DND-41 (cell line): ENCODE results near the gene LIMS1.

Experiments
- ATAC-seq: fragments of 200-7000 bp; cut with Tn5 transposase; 3 replicates; pipeline ENCODE4 v1.9.1; 2021; ENCODE audit warnings: low read depth; ENCODE audit not compliant: insufficient read depth
- DNase-seq: peaks from one replicate; pipeline ENCODE4 v3.0.0-alpha.2; 2020
- H2AFZ ChIP-seq: 2 replicates; pipeline ENCODE4 v1.6.0; 2012; ENCODE audit warnings: low read depth, low read length
- H3K27ac ChIP-seq: 2 replicates; pipeline ENCODE4 v1.5.1; 2012; ENCODE audit warnings: low read length, inconsistent platforms
- H3K27me3 ChIP-seq: fragments of 200-600 bp; sonication (generic); 2 replicates; pipeline ENCODE4 v1.6.0; 2012; ENCODE audit warnings: low read length, mild to moderate bottlenecking, inconsistent platforms; ENCODE audit not compliant: insufficient read depth, poor library complexity
- H3K36me3 ChIP-seq: 2 replicates; pipeline ENCODE4 v1.5.1; 2012; ENCODE audit warnings: low read length, inconsistent platforms; ENCODE audit not compliant: insufficient read depth
- H3K4me1 ChIP-seq: 2 replicates; pipeline ENCODE4 v1.5.1; 2012; ENCODE audit warnings: mild to moderate bottlenecking, low read length; ENCODE audit not compliant: insufficient read depth
- H3K4me2 ChIP-seq: 2 replicates; pipeline ENCODE4 v1.6.0; 2012; ENCODE audit warnings: mild to moderate bottlenecking, moderate library complexity, low read length, inconsistent platforms; ENCODE audit not compliant: insufficient read depth
- H3K4me3 ChIP-seq, 2 experiments: fragments of 200-600 bp in 1 of 2; shearing (Covaris generic) in 1 of 2; 2 replicates each; pipeline ENCODE4 v1.5.1; 2012 to 2016; ENCODE audit warnings: inconsistent platforms in 2 of 2, low read length in 2 of 2, mild to moderate bottlenecking in 2 of 2, low read depth in 1 of 2, moderate library complexity in 1 of 2
- H3K79me2 ChIP-seq: 2 replicates; pipeline ENCODE4 v1.6.0; 2012; ENCODE audit warnings: low read length, inconsistent platforms; ENCODE audit not compliant: insufficient read depth
- H3K9ac ChIP-seq: 2 replicates; pipeline ENCODE4 v1.6.0; 2012; ENCODE audit warnings: low read depth, mild to moderate bottlenecking, inconsistent platforms, low read length, moderate library complexity
- H3K9me3 ChIP-seq: 2 replicates; pipeline ENCODE4 v1.5.1; 2012; ENCODE audit warnings: low read length, moderate library complexity, mild to moderate bottlenecking, inconsistent platforms; ENCODE audit not compliant: insufficient read depth, severe bottlenecking
- H4K20me1 ChIP-seq: 2 replicates; pipeline ENCODE4 v1.6.0; 2012; ENCODE audit warnings: low read length; ENCODE audit not compliant: insufficient read depth
- CTCF ChIP-seq: IDR thresholded peaks from 2 replicates; pipeline ENCODE4 v1.5.1; 2012; ENCODE audit warnings: borderline replicate concordance, low read length, moderate library complexity, mild to moderate bottlenecking; ENCODE audit not compliant: poor library complexity, severe bottlenecking; ENCODE audit errors: extremely low read depth
- EZH2 ChIP-seq: IDR thresholded peaks from 3 replicates; pipeline ENCODE4 v1.6.1; 2012; ENCODE audit warnings: borderline replicate concordance, low read depth, mild to moderate bottlenecking, moderate library complexity, low read length, inconsistent platforms; ENCODE audit not compliant: severe bottlenecking

Gene LIMS1

GRCh38 chr2:108587621-108588020, 53.4 kb downstream of the LIMS1 start:
- H3K4me3 ChIP-seq: no peak overlapping the region
- peaks cover 13% of the 10 kb centered on the region; the same call in 1 of the 2 replicates for H3K79me2 ChIP-seq
- no peak overlapping the region for H3K4me2 ChIP-seq
- DNase-seq (no peak), ATAC-seq (no peak)
- H3K9ac ChIP-seq: no peak overlapping the region
- H3K27ac ChIP-seq: no peak overlapping the region
- H2AFZ ChIP-seq: no peak overlapping the region
- H3K4me1 ChIP-seq: no peaks in the 10 kb centered on the region
- peaks cover 44% of the 10 kb centered on the region; the same call in 1 of the 2 replicates for H4K20me1 ChIP-seq
- H3K27me3 ChIP-seq: no peaks in the 10 kb centered on the region
- TF ChIP-seq EZH2 (no peak), CTCF (no peak)
- H3K9me3 ChIP-seq: no peaks in the 10 kb centered on the region
- no peaks in the 10 kb centered on the region for H3K36me3 ChIP-seq

DNA sequence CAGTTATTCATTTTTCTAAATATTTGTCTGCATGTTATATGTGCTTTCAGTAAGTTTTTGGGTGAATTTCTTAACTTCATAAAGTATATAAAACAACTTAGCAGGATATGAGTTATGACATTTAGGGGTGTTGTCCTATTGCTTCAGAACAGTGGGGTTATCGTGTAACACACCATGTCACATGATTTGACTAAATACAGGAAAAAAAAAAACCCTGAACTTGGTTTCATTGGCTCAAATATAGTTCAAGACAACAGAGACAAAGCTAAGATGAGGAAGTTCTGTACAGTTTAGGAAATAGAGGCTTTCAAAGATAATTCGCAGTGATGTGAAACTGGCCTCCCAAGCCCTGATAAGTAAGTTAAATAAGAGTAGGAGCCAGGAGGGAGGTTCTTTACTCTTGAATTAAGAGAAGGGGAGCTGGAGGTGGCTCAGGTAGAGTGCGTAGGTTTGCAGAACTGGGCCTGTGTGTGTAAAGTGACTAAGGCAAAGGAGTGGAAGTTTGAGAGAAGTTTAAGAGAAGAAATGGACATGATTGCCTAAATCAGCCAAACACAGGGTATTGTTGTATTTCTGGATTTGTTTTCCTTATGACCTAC, 53.9 kb downstream of the LIMS1 start:
- TF ChIP-seq EZH2: no peak
- TF ChIP-seq CTCF: no peak
- no peak overlapping the region for H2AFZ ChIP-seq
- no peak overlapping the region for H3K27ac ChIP-seq
- no peak overlapping the region for H3K9ac ChIP-seq
- no peaks in the 10 kb centered on the region for H3K27me3 ChIP-seq
- no peaks in the 10 kb centered on the region for H3K36me3 ChIP-seq
- ATAC-seq (no peak), DNase-seq (no peak)
- no peak overlapping the region for H3K4me2 ChIP-seq
- H3K79me2 ChIP-seq: peaks cover 13% of the 10 kb centered on the region; the same call in 1 of the 2 replicates
- no peaks in the 10 kb centered on the region for H3K4me1 ChIP-seq
- no peaks in the 10 kb centered on the region for H3K9me3 ChIP-seq
- H4K20me1 ChIP-seq: peaks cover 49% of the 10 kb centered on the region; the same call in 1 of the 2 replicates
- no peak overlapping the region for H3K4me3 ChIP-seq

DNA sequence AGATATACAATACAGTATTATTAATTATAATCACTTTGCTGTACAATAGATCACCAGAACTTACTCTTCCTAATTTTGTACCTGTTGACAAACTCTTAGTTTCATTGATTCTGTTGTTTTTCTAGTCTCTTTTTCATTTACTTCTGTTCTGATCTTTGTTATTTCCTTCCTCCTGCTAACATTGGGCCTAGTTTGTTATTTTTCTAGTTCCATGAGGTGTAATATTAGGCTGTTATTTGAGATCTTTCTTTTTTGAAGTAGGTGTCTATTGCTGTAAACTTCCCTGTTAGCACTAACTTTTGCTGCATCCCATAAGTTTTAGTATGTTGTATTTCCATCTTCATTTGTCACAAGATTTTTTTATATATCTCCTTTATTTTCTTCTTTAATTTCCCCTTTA, 55.1 kb downstream of the LIMS1 start:
- H3K79me2 ChIP-seq: peaks cover 15% of the 10 kb centered on the region; the same call in 1 of the 2 replicates
- peaks cover 50% of the 10 kb centered on the region; the same call in 1 of the 2 replicates for H4K20me1 ChIP-seq
- no peak overlapping the region for H2AFZ ChIP-seq
- H3K4me1 ChIP-seq: no peaks in the 10 kb centered on the region
- ATAC-seq (no peak), DNase-seq (no peak)
- no peak overlapping the region for H3K4me2 ChIP-seq
- no peak for TF ChIP-seq CTCF
- no peak for TF ChIP-seq EZH2
- no peak overlapping the region for H3K27ac ChIP-seq
- H3K9ac ChIP-seq: no peak overlapping the region
- H3K36me3 ChIP-seq: no peaks in the 10 kb centered on the region
- no peaks in the 10 kb centered on the region for H3K27me3 ChIP-seq
- H3K9me3 ChIP-seq: no peaks in the 10 kb centered on the region
- H3K4me3 ChIP-seq: no peak overlapping the region
